CD4-positive, alpha-beta T cell treated with Interleukin-10 for 1 hour (primary cell): ENCODE results near the gene HSD3B1.

Source experiments
- DNase-seq: peaks from one replicate; pipeline ENCODE4 v3.0.0-alpha.2; 2020

HSD3B1 gene

GRCh38 chr1:119506941-119507340, at the start of gene HSD3B1:
TSS of gene HSD3B1 (plus strand) at chr1:119507210. CDS start at chr1:119507477, 267 bp downstream.
- DNase-seq: no peak

- DNase-seq: no peak
Observed at GRCh38 chr1:119462964-119463363, 44.0 kb upstream of the HSD3B1 start.

- DNase-seq: no peak
Observed at GRCh38 chr1:119463569-119463968, 43.4 kb upstream of the HSD3B1 start.

GRCh38 chr1:119466445-119466844, 40.6 kb upstream of the HSD3B1 start:
- DNase-seq: no peak

- DNase-seq: no peak
Observed at GRCh38 chr1:119467219-119467618, 39.8 kb upstream of the HSD3B1 start.

- no peak for DNase-seq
Observed at GRCh38 chr1:119467857-119468668, 38.9 kb upstream of the HSD3B1 start.

- no peak for DNase-seq
Observed at GRCh38 chr1:119469741-119470140, 37.3 kb upstream of the HSD3B1 start.

GRCh38 chr1:119470377-119470776, 36.6 kb upstream of the HSD3B1 start:
- no peak for DNase-seq

- no peak for DNase-seq
Observed at GRCh38 chr1:119470958-119471357, 36.1 kb upstream of the HSD3B1 start.

- DNase-seq: no peak
Observed at GRCh38 chr1:119471566-119471965, 35.4 kb upstream of the HSD3B1 start.

- no peak for DNase-seq
Observed at GRCh38 chr1:119472080-119472818, 34.8 kb upstream of the HSD3B1 start.

- DNase-seq: no peak
Observed at GRCh38 chr1:119472819-119473175, 34.2 kb upstream of the HSD3B1 start.

GRCh38 chr1:119475866-119476439, 31.1 kb upstream of the HSD3B1 start:
- peak; percentile 0 for DNase-seq

- no peak for DNase-seq
Observed at GRCh38 chr1:119477710-119478109, 29.3 kb upstream of the HSD3B1 start.

- DNase-seq: no peak
Observed at GRCh38 chr1:119480175-119480574, 26.8 kb upstream of the HSD3B1 start.

- no peak for DNase-seq
Observed at GRCh38 chr1:119481951-119482350, 25.1 kb upstream of the HSD3B1 start.

- DNase-seq: no peak
Observed at GRCh38 chr1:119482517-119483425, 24.2 kb upstream of the HSD3B1 start.

- DNase-seq: no peak
Observed at GRCh38 chr1:119483441-119484200, 23.4 kb upstream of the HSD3B1 start.

- DNase-seq: no peak
Observed at GRCh38 chr1:119485201-119485600, 21.8 kb upstream of the HSD3B1 start.

- DNase-seq: no peak
Observed at GRCh38 chr1:119488216-119488615, 18.8 kb upstream of the HSD3B1 start.

GRCh38 chr1:119489201-119489600, 17.8 kb upstream of the HSD3B1 start:
- DNase-seq: no peak

- DNase-seq: no peak
Observed at GRCh38 chr1:119490925-119491324, 16.1 kb upstream of the HSD3B1 start.
